DMS53 (cell line): ENCODE measurements around the gene SPACA4.
A peak's percentile ranks its signal among the peaks of the same experiment; 100 is the strongest.

Experiments used
- DNase-seq: peaks from one replicate; lab custom pipeline; 2025; lab: John Stamatoyannopoulos, UW

The SPACA4 gene

DNA sequence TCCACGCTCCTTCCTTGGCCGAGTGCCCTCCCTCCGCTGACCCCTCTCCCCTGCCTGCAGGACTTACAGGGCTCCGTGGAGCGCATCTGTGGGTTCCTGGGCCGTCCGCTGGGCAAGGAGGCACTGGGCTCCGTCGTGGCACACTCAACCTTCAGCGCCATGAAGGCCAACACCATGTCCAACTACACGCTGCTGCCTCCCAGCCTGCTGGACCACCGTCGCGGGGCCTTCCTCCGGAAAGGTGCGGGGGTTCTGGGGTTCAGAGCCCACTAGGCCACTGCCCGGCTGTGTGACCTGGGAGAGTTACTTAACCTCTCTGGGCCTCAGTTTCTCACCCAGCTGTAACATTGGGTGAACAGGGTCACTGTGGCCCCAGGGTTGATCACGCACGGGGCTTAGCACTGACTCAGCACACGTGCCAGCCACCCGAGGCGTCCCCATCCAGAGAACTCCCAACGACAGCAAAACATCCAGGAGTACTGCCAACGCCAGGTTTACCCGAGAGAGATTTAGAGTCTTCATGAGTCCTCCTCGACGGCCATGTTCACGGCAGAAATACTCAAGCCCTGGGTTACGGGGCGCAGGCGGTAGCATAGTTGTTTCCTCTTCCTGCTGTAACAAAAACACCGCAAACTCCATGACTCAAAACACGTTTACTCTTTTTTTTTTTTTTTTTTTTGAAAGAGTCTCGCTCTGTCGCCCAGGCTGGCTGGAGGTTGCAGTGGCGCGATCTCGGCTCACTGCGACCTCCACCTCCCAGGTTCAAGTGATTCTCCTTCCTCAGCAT lies 9.7 kb upstream of the SPACA4 start:
- peak; percentile 46 for DNase-seq

- DNase-seq, result no peak
Observed at GRCh38 chr19:48598996-48599700, 7.4 kb upstream of the SPACA4 start.

DNA sequence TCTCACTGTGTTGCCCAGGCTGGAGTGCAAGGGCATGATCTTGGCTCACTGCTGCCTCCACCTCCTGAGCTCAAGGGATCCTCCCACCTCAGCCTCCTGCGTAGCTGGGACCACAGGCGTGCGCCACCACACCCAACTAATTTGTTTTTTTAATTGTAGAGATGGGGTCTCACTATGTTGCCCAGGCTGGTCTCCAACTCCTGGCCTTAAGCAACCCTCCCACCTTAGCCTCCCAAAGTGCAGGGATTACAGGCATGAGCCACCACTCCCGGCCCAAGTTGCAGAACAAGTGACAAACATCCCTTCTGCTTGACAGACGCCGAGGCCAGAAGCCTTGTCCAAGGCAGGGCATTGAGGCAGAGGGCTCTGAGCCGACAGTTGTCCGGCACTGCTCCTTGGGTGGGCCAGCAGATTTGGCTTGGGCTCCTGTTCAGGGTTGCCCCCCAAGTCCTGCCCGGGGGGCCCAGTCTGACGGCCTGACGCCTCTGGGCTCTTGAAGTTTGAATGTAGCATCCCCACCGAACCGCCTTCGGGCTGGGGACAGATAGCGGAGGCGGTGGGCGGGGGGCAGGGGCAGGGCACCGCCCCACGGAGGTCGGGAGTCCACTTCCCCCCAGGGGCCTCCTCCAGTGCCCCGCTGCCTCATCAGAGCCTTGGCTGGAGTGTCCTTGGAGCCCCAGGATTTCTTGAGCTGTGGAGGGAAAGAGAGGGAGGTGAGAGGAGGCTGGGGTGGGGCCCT lies 5.7 kb upstream of the SPACA4 start:
- no peak for DNase-seq

- peak; percentile 53 for DNase-seq
Observed at GRCh38 chr19:48603001-48603400, 3.5 kb upstream of the SPACA4 start.

DNA sequence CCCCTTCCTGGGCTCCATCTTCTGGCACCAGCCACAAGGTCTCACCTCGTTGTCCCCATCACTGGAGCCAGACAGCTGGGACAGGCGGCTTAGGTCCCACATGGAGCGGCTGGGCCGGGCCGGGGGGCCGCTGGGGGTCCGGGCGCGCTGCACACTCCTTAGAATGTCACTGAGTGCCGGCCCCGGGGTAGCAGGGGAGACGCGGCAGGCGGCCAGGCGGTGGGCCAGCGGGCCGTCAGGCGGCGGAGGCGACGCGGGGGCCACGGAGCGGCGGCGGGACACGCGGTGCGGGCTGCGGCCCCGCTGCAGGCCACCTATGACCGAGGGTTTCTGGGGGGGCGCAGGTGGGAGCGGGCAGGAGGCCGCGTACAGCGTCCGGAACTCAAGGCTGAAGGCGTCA lies 3.1 kb upstream of the SPACA4 start:
- DNase-seq, result no peak

DNA sequence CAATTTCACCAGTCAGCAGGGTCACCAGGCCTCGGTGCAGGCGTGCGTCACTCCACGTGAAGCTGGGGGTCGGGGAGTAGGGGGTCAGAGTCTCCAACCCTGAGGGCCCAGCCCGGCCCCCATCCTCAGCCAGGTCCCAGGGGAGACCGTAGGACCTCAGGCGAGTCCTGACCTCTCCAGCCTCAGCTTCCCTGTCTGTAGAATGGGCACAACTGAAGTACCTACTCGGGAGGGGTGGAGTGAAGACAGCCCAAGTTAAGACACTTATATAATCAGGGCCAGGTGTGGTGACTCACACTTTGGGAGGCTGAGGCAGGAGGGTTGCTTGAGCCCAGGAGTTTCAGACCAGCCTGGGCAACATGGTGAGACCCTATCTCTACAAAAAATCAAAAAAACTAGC lies 2.7 kb upstream of the SPACA4 start:
- no peak for DNase-seq

GRCh38 chr19:48607359-48607755 lies 815 bp downstream of the SPACA4 start:
- no peak for DNase-seq

- peak; percentile 82 for DNase-seq
Observed at GRCh38 chr19:48608798-48609263, 2.3 kb downstream of the SPACA4 start.

DNA sequence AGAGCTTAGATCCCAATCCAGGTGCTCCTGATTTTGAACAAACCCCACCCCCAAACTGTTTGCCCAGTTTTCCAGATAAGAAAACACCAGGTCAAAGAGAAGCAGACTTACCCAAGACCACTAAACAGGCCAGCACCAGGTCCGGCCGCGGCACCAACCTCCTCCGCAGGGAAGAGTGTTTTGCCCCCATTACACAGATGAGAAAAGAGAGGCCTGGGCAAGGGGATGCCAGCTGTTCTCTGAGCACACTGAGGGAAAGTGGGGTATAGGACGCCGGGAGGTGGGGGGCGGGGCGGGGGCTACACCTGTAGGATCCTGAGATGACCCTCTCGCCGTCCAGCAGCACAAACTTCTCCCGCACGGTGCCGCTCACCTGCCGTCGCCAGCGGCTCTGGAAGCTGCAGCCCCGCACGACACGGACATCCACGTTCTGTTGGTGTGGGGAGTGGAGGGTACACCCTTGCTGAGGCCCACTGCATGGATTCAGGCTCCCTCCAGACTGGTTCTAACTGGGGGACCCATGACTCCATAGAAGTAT lies 3.1 kb downstream of the SPACA4 start:
- no peak for DNase-seq

- DNase-seq, result no peak
Observed at GRCh38 chr19:48611872-48612271, 5.3 kb downstream of the SPACA4 start.

DNA sequence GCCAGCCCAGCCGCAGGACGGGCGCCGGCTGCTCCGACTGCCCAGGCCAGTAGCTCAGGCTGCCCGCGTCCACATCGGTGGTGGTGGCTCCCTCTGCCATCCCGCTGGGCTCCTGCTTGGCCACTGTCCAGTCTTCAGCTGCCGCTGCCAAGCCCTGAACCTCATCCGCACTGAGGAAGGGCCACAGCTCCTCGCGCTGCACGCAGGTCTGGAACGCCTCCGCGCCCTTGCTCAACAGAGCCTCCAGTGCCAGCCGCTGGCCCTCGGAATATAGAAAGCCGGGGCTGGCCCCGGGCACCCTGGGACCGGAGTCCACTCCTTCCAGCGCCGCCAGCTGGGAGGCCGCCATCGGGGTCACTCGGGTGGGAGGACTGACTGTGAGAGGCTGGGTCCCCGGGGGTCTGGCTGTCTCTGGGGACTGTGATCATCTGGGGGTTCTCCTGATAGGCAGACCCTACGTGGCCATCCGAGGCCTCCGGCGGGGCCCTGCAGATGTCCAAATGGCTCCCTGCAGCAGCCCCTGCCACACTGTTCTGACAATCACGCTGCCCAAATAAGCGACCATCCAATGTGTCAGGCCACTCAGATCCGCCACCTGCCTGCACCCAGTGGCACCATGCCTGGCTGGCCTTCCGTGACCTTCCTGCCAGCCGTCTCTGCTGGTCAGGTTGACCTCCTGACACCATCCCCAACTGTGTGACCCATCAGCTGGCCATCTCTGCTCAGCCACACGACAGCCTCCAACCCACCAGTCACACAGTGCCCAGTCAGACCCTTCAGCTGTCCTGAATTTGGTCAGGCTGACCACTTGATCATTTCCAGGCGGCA lies 6.7 kb downstream of the SPACA4 start:
- DNase-seq, result no peak

DNA sequence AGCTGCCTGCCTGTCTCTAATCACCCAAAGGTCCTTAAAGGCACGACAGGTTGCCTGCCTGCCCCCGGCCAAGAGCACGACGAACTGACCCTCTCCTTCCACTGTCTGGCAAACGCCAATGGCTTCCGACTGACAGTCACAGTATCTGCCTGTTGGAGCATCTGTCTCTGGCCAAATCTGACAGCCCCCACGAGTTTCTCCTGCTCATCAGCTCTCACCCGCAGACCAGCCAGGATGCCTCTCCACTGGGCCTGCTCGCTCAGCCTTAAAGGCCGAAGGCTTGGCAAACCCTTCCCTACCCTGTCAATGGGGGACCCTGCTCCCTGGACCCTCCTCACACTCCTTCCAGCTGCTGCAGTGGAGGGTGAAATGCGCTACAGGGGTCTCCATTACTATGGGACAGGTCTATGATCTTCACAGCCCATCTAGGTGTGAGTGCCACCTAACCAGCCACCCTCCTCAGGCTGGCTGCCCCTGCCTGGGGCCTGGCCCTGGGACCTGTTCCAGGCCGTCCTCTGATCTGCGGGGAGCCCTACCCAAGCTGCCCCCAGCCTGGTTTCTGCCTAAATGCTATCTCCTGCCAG lies 7.4 kb downstream of the SPACA4 start:
- DNase-seq, result no peak

- peak; percentile 97 for DNase-seq
Observed at GRCh38 chr19:48614436-48615230, 8.1 kb downstream of the SPACA4 start, which contains the start of gene FAM83E. Gene FAM83E, minus strand, starts transcription at chr19:48615076. Its CDS starts 1,704 bp downstream, at chr19:48613372.

- peak; percentile 68 for DNase-seq
Observed at GRCh38 chr19:48615231-48616040, 8.9 kb downstream of the SPACA4 start.

- DNase-seq, result peak; percentile 48
Observed at GRCh38 chr19:48616041-48616436, 9.5 kb downstream of the SPACA4 start.

- no peak for DNase-seq
Observed at GRCh38 chr19:48616491-48617056, 10.0 kb downstream of the SPACA4 start.

DNA sequence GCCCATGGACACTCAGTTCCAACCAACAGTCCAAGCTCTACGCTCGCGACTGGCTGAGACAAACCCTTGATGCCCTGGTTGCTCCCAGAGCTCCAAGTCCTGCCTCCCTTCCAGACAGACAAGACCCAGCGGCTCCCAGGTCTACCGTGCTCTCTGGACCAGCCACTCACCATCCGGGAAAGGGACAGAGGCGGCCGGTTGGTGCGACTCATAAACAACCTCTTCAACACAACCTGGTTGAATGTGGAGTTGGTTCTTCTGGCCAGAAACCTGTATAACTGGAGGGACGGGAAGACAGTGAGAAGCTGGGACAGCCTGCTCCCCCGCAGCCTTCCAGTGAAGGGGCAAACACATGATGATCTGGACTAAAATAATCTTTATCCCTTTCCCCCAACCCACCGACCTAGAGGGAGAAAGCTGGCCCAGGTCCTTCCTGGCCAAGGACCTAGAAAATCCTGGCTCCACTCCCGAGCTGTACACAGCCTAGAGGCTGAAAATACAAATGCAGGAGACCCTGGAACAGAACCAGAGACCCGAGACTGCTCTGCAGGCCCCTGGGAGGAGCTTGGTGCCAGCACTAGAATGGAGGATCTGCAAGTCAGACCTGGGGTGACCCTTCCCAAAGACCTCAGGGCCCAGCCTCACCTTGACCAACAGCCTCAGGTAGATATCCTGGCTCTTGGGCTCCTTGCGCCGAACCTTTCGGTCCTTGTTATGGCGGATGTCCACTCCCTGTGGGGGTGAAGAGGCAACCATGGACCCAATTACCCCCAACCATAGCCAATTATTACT lies 10.8 kb downstream of the SPACA4 start:
- peak; percentile 62 for DNase-seq

DNA sequence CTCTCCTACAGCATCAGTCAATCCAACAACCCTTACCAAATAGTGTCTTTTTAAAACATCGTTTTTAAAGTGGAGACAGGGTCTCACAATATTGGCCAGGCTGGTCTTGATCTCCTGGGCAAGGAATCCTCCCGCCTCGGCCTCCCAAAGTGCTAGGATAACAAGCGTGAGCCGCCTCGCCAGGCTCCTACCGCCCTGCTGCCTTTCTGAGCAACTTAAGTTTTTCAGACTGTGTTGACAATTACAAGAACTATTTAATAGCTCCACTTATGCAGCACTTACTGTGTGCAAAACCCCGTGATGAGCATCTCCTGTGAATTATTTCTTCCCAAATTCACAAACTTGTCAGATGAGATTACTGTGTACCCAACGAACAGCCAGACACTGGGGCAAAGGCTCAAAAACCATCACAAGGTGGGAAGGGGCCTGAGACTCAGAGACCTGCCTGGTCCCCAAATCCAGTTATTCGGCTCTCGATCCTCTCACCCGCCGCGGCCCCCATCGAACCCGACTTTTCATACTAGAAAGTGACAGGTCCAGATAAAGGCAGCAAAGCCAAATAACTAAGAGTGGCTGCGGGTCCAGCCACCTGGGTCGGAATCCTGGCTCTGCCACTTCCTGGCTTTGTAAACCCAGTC lies 11.9 kb downstream of the SPACA4 start:
- DNase-seq, result peak; percentile 43
